Erythroblast (primary cell): ENCODE results near the gene FAM131C.

Experiments
- GATA1 ChIP-seq: IDR thresholded peaks from 2 replicates; pipeline ENCODE4 v1.6.1; 2011; ENCODE audit warnings: low read depth, mild to moderate bottlenecking, control low read depth, low read length, moderate library complexity
- POLR2A ChIP-seq: IDR thresholded peaks from 2 replicates; pipeline ENCODE4 v1.6.1; 2011; ENCODE audit warnings: mild to moderate bottlenecking, low read length

GRCh38 chr1:16117369-16117768 is 43.9 kb upstream of the FAM131C start:
- TF ChIP-seq POLR2A = no peak
- no peak for TF ChIP-seq GATA1
